DND-41 (cell line): ENCODE data around the gene FRMD7.

Source experiments
- EZH2 ChIP-seq: IDR thresholded peaks from 3 replicates; pipeline ENCODE4 v1.6.1; 2012; ENCODE audit warnings: borderline replicate concordance, low read depth, mild to moderate bottlenecking, moderate library complexity, low read length, inconsistent platforms; ENCODE audit not compliant: severe bottlenecking
- TF ChIP-seq, protein P1 (sequence below): IDR thresholded peaks from 2 replicates; pipeline ENCODE4 v1.5.1; 2012; ENCODE audit warnings: borderline replicate concordance, low read length, moderate library complexity, mild to moderate bottlenecking; ENCODE audit not compliant: poor library complexity, severe bottlenecking; ENCODE audit errors: extremely low read depth

GRCh38 chrX:132173647-132174046, 45.8 kb upstream of the FRMD7 start:
- TF ChIP-seq, protein P1, sequence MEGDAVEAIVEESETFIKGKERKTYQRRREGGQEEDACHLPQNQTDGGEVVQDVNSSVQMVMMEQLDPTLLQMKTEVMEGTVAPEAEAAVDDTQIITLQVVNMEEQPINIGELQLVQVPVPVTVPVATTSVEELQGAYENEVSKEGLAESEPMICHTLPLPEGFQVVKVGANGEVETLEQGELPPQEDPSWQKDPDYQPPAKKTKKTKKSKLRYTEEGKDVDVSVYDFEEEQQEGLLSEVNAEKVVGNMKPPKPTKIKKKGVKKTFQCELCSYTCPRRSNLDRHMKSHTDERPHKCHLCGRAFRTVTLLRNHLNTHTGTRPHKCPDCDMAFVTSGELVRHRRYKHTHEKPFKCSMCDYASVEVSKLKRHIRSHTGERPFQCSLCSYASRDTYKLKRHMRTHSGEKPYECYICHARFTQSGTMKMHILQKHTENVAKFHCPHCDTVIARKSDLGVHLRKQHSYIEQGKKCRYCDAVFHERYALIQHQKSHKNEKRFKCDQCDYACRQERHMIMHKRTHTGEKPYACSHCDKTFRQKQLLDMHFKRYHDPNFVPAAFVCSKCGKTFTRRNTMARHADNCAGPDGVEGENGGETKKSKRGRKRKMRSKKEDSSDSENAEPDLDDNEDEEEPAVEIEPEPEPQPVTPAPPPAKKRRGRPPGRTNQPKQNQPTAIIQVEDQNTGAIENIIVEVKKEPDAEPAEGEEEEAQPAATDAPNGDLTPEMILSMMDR, result no peak
- no peak for TF ChIP-seq EZH2
